Stromal cell of bone marrow (primary cell): Measurements from ENCODE around the gene PID1.

Experiments used
- DNase-seq: peaks from one replicate; pipeline ENCODE4 v3.0.0-alpha.2; 2012; ENCODE audit warnings: low read depth

Gene PID1

GRCh38 chr2:229071292-229071976 lies 199.7 kb downstream of the PID1 start:
- DNase-seq, result no peak

- no peak for DNase-seq
These were observed 204.9 kb downstream of the PID1 start for GRCh38 chr2:229066121-229066715.

DNA sequence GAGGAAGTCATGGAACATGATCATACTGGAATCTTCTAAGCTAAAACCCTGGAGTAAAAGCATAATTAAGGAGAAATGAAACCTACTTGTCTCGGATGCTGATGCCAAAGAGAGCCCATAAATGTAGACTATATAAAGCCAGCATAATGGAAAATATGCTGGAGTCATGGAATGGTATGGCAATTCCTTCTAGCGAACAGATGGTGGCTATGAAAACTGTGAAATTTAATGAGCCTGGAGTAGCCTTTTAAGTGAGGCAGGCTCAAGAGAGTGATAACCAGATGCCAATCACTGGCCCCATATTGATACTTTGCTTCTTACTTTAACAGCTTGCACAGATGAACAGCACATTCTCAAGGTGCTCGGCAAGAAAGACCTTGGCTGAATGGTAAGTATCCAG lies 206.3 kb downstream of the PID1 start:
- no peak for DNase-seq

- no peak for DNase-seq
These were observed 210.9 kb downstream of the PID1 start for GRCh38 chr2:229060147-229060546.

- DNase-seq, result no peak
These were observed 211.6 kb downstream of the PID1 start for GRCh38 chr2:229059331-229060033.

GRCh38 chr2:229057976-229058553 lies 213.0 kb downstream of the PID1 start:
- DNase-seq, result no peak

GRCh38 chr2:229054311-229054710 lies 216.8 kb downstream of the PID1 start:
- DNase-seq, result no peak

DNA sequence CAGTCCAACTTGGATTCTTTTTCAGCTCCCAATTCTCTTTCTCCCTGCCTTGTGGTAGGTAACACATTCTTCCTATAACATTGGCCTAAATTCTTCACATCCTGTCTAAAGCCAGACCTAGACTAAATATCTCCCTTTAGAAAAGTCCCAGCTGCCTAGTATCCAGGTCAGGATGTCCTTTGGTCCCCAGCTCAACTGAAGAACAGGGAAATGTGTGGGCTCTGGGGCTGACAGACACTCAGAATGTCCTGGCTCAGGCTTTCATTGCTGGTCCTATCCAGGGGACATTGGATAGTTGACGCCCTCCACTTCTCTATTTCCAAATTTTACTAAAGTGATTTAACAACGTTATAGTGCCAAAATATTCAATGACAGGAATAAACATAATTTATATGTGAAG lies 219.3 kb downstream of the PID1 start:
- no peak for DNase-seq

GRCh38 chr2:229050133-229050532 lies 221.0 kb downstream of the PID1 start:
- DNase-seq, result no peak

DNA sequence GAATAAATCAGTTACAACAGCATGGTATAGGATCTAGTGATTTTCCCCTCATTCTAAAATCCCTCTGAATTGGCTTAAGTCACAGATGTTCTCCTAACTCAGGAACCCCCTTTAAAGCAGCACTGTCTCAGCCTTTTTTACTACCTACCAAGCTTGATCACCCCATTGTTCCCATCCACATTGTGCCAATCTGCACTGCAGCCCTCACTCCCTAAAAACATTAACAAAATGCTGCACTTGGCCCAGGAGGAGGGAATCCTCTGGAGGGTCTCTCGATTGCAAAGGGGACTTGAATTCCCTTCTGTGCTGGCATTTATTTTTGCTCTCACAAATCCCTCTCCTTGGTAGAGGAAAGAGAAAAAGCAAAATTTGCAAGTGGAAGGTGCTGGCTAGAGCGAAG lies 223.0 kb downstream of the PID1 start:
- no peak for DNase-seq

DNA sequence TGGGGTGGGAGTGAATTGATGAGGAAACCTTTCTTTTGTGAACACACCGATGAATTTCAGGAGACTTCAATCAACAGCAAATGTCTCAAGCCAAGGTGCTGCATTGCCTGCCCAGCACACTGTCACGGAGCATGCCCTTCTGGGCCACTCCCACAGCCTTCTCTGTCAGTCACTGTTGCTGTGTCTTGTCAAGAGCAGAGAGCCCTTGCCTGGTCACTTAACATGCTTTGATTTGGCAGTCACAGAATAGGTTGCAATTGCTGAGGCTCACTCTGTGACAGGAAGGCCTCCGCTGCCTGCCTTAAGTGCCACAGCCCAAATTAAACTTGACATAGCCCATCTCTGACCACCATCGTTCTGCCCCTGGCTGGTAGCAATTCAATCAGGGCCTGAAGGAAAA lies 225.4 kb downstream of the PID1 start:
- no peak for DNase-seq

- DNase-seq, result no peak
These were observed 226.5 kb downstream of the PID1 start for GRCh38 chr2:229044581-229044980.

DNA sequence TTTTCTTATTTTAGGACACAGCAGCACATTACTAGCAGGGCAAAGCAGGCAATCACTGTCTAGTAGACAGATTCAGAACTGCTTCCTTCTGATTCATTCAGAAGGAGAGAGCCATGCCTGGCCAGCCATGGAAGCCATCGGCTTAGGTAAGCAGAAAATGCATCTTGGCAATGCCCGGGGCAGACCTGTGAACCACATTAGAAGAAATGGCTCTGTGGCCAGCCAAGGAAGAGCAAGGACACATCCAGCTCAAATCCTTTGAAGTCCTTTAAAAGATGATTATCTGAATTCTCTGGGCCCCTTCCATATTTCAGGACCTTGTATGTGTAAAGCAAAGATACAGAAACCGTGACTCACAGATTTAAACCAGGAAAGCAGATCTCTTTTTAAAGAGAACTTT lies 227.4 kb downstream of the PID1 start:
- no peak for DNase-seq

GRCh38 chr2:229042349-229042748 lies 228.7 kb downstream of the PID1 start:
- DNase-seq, result no peak

DNA sequence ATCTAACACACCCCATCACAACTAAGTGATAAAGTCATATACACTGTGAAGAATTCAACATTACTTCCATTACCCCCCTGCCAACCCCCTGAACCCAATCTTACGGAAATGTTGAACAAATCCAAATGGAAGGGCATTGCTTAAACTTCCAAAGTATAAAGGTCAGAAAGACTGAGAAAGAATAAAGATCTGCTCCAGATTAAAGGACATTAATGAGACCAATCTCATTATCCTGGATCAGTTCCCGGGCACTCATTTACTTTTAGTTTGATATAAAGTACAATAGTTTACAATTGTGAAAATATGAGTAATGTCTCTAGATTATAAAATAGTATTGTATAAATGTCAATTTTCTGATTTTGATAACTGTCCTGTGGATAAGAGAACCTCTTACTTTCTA lies 229.4 kb downstream of the PID1 start:
- no peak for DNase-seq

DNA sequence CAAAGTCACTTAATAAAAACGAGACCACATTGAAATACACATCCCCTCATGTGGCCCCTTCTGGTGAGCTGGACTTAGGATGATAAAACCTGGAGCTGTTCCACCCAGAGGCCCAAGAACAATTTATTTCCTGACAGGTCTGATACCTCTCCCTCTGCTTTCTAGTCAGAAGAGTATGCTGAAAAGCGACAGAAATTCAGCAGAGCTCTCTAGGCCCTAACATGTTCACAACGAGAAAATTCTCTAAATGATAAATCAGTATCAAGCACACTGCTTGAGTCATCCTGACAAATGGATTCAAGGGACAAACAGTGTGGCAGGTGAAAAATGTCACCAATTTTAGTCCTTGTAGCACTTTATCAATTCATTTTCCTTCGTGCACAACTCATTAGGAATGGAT lies 233.5 kb downstream of the PID1 start:
- no peak for DNase-seq

DNA sequence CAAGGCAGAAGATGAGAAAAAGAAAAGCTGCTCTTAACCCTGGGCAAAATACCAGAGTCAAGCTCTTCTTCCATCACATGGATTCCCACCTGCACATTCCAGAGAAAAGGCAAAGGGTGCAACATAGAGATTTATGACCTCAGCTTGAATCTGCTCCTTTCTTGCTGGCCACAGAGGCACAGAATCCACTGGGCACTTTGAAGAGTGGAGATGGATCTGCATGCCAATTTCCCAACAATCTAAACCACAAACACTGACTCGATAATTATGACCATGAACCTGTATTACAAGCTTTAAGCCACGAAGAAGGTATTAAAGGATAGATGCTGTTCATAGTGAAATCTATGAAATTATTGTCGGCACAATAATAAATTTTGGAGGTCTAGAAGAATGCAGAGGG lies 237.3 kb downstream of the PID1 start:
- no peak for DNase-seq

GRCh38 chr2:229032608-229033234 lies 238.4 kb downstream of the PID1 start:
- no peak for DNase-seq

GRCh38 chr2:229027353-229028105 lies 243.6 kb downstream of the PID1 start:
- DNase-seq, result no peak

DNA sequence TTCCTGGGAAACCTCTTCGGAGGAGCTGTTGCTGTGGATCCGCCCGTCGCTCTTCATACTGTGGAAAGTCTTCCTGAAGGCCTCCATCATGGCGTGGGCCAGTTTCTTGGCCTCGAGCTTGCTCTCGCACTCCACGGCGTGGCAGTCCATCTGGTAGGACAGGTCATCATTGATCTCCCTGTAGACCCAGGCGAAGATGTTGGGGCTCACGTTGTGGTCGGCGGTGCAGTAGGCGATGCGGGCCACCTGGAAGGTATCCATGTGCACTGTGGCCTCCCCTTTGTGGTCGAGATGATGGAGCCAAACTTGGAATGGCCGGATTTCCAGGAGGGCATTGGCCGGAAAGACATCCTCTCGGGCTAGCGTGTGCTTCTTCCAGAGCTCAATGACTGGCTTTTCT lies 245.4 kb downstream of the PID1 start:
- DNase-seq, result no peak

GRCh38 chr2:229022652-229023051 lies 248.4 kb downstream of the PID1 start:
- DNase-seq, result no peak

DNA sequence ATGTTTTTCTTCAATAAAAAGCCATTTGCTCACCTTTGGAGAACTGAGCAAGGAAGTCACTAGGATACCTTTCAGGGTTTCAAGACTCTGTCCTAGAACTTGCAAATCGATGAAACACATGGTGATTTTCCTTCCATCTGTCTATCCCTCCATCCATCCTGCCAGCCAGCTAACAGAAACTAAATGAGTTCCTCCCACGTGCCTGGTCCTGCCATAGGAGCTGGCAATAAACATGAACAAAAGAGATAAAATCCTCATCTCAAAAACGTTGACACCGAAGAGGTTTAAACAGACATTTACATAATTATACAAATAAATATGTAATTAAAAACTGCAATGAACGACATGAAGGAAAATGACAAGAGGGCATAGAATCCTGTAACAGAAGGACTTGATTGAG lies 249.0 kb downstream of the PID1 start:
- DNase-seq, result no peak
